Measurements from ENCODE around the gene KDM6B.

The KDM6B gene

DNA sequence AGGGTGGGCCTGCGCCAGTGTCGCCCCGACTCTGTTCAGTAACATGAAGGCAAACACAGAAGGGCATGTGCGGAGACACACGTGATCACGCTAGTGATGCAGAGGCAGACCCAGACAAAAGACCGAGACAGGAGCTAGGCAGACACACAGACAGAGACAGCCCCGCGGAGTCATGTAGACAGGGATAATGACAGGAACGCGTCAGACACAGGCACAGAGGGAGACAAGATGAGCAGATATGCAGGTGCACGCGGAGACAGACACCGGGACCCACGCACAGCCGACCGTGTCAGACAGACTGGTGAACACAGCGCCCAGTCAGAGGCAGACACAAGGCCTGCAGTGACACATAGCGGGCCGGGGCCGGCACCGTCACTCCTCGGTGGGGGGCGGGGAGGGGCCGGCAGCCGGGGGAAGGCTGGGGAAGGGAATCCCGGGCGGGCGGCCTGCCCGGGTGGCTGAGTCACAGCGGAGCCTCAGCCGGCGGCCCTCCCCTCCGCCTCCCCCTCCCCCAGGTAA is 7.4 kb downstream of the KDM6B start (continued):
- TF ChIP-seq, protein P1, sequence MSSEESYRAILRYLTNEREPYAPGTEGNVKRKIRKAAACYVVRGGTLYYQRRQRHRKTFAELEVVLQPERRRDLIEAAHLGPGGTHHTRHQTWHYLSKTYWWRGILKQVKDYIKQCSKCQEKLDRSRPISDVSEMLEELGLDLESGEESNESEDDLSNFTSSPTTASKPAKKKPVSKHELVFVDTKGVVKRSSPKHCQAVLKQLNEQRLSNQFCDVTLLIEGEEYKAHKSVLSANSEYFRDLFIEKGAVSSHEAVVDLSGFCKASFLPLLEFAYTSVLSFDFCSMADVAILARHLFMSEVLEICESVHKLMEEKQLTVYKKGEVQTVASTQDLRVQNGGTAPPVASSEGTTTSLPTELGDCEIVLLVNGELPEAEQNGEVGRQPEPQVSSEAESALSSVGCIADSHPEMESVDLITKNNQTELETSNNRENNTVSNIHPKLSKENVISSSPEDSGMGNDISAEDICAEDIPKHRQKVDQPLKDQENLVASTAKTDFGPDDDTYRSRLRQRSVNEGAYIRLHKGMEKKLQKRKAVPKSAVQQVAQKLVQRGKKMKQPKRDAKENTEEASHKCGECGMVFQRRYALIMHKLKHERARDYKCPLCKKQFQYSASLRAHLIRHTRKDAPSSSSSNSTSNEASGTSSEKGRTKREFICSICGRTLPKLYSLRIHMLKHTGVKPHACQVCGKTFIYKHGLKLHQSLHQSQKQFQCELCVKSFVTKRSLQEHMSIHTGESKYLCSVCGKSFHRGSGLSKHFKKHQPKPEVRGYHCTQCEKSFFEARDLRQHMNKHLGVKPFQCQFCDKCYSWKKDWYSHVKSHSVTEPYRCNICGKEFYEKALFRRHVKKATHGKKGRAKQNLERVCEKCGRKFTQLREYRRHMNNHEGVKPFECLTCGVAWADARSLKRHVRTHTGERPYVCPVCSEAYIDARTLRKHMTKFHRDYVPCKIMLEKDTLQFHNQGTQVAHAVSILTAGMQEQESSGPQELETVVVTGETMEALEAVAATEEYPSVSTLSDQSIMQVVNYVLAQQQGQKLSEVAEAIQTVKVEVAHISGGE (tag by site-specific recombination; conservative IDR thresholded peaks at IDR 0.05; ENCODE audit: low read depth): peak; percentile 67
- TF ChIP-seq ZNF629 (tag by site-specific recombination; IDR thresholded peaks at IDR 0.05) (peak; percentile 77), HOXC10 (CRISPR knock-in tag; IDR thresholded peaks at IDR 0.05) (no peak), ZBTB17 (tag by site-specific recombination; IDR thresholded peaks at IDR 0.05) (peak; percentile 95), ZNF214 (tag by site-specific recombination; IDR thresholded peaks at IDR 0.05; ENCODE audit: borderline replicate concordance) (no peak), HOXA7 (CRISPR knock-in tag; IDR thresholded peaks at IDR 0.05; ENCODE audit: borderline replicate concordance) (no peak), KLF16 (tag by site-specific recombination; IDR thresholded peaks at IDR 0.05) (peak; percentile 63), KLF8 (tag by site-specific recombination; IDR thresholded peaks at IDR 0.05) (peak; percentile 44; the same call in 1 of the 2 replicates), REPIN1 (tag by site-specific recombination; IDR thresholded peaks at IDR 0.05; ENCODE audit: low read depth) (no peak), GLI2 (tag by site-specific recombination; IDR thresholded peaks at IDR 0.05; ENCODE audit: borderline replicate concordance, low read depth) (no peak), KLF9 (tag by site-specific recombination; IDR thresholded peaks at IDR 0.05; ENCODE audit: low read depth) (peak; percentile 13), ZNF544 (tag by site-specific recombination; IDR thresholded peaks at IDR 0.05) (no peak), ZNF747 (tag by site-specific recombination; IDR thresholded peaks at IDR 0.05) (no peak), ZSCAN30 (tag by site-specific recombination; IDR thresholded peaks at IDR 0.05) (peak; percentile 58; the same call in 1 of the 2 replicates), TRIM28 (IDR thresholded peaks at IDR 0.05; ENCODE audit: borderline replicate concordance, low read length) (peak; percentile 38; the same call in 1 of the 2 replicates), IKZF3 (tag by site-specific recombination; IDR thresholded peaks at IDR 0.05) (peak; percentile 68), ZSCAN16 (tag by site-specific recombination; IDR thresholded peaks at IDR 0.05) (no peak), ZNF785 (tag by site-specific recombination; IDR thresholded peaks at IDR 0.05) (0 out of 2 replicates have a peak, but pooled peaks have one; percentile 23), ZNF23 (tag by site-specific recombination; IDR thresholded peaks at IDR 0.05; ENCODE audit: borderline replicate concordance) (no peak), ZNF768 (tag by site-specific recombination; IDR thresholded peaks at IDR 0.05) (no peak), ZNF324 (tag by site-specific recombination; IDR thresholded peaks at IDR 0.05) (no peak)
- TF ChIP-seq, protein P2, sequence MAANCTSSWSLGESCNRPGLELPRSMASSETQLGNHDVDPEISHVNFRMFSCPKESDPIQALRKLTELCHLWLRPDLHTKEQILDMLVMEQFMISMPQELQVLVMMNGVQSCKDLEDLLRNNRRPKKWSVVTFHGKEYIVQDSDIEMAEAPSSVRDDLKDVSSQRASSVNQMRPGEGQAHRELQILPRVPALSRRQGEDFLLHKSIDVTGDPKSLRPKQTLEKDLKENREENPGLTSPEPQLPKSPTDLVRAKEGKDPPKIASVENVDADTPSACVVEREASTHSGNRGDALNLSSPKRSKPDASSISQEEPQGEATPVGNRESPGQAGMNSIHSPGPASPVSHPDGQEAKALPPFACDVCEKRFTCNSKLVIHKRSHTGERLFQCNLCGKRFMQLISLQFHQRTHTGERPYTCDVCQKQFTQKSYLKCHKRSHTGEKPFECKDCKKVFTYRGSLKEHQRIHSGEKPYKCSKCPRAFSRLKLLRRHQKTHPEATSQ (tag by site-specific recombination; IDR thresholded peaks at IDR 0.05): no peak
- TF ChIP-seq, protein P3, sequence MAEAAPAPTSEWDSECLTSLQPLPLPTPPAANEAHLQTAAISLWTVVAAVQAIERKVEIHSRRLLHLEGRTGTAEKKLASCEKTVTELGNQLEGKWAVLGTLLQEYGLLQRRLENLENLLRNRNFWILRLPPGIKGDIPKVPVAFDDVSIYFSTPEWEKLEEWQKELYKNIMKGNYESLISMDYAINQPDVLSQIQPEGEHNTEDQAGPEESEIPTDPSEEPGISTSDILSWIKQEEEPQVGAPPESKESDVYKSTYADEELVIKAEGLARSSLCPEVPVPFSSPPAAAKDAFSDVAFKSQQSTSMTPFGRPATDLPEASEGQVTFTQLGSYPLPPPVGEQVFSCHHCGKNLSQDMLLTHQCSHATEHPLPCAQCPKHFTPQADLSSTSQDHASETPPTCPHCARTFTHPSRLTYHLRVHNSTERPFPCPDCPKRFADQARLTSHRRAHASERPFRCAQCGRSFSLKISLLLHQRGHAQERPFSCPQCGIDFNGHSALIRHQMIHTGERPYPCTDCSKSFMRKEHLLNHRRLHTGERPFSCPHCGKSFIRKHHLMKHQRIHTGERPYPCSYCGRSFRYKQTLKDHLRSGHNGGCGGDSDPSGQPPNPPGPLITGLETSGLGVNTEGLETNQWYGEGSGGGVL (tag by site-specific recombination; IDR thresholded peaks at IDR 0.05): peak; percentile 92
- TF ChIP-seq, protein P4, sequence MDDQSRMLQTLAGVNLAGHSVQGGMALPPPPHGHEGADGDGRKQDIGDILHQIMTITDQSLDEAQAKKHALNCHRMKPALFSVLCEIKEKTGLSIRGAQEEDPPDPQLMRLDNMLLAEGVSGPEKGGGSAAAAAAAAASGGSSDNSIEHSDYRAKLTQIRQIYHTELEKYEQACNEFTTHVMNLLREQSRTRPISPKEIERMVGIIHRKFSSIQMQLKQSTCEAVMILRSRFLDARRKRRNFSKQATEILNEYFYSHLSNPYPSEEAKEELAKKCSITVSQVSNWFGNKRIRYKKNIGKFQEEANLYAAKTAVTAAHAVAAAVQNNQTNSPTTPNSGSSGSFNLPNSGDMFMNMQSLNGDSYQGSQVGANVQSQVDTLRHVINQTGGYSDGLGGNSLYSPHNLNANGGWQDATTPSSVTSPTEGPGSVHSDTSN (CRISPR knock-in tag; IDR thresholded peaks at IDR 0.05): no peak
- TF ChIP-seq, protein P5, sequence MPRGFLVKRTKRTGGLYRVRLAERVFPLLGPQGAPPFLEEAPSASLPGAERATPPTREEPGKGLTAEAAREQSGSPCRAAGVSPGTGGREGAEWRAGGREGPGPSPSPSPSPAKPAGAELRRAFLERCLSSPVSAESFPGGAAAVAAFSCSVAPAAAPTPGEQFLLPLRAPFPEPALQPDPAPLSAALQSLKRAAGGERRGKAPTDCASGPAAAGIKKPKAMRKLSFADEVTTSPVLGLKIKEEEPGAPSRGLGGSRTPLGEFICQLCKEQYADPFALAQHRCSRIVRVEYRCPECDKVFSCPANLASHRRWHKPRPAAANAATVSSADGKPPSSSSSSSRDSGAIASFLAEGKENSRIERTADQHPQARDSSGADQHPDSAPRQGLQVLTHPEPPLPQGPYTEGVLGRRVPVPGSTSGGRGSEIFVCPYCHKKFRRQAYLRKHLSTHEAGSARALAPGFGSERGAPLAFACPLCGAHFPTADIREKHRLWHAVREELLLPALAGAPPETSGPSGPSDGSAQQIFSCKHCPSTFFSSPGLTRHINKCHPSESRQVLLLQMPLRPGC (tag by site-specific recombination; IDR thresholded peaks at IDR 0.05): 0 out of 2 replicates have a peak, but pooled peaks have one; percentile 5
- TF ChIP-seq, protein P6, sequence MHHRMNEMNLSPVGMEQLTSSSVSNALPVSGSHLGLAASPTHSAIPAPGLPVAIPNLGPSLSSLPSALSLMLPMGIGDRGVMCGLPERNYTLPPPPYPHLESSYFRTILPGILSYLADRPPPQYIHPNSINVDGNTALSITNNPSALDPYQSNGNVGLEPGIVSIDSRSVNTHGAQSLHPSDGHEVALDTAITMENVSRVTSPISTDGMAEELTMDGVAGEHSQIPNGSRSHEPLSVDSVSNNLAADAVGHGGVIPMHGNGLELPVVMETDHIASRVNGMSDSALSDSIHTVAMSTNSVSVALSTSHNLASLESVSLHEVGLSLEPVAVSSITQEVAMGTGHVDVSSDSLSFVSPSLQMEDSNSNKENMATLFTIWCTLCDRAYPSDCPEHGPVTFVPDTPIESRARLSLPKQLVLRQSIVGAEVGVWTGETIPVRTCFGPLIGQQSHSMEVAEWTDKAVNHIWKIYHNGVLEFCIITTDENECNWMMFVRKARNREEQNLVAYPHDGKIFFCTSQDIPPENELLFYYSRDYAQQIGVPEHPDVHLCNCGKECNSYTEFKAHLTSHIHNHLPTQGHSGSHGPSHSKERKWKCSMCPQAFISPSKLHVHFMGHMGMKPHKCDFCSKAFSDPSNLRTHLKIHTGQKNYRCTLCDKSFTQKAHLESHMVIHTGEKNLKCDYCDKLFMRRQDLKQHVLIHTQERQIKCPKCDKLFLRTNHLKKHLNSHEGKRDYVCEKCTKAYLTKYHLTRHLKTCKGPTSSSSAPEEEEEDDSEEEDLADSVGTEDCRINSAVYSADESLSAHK (tag by site-specific recombination; IDR thresholded peaks at IDR 0.05): no peak
- TF ChIP-seq, protein P7, sequence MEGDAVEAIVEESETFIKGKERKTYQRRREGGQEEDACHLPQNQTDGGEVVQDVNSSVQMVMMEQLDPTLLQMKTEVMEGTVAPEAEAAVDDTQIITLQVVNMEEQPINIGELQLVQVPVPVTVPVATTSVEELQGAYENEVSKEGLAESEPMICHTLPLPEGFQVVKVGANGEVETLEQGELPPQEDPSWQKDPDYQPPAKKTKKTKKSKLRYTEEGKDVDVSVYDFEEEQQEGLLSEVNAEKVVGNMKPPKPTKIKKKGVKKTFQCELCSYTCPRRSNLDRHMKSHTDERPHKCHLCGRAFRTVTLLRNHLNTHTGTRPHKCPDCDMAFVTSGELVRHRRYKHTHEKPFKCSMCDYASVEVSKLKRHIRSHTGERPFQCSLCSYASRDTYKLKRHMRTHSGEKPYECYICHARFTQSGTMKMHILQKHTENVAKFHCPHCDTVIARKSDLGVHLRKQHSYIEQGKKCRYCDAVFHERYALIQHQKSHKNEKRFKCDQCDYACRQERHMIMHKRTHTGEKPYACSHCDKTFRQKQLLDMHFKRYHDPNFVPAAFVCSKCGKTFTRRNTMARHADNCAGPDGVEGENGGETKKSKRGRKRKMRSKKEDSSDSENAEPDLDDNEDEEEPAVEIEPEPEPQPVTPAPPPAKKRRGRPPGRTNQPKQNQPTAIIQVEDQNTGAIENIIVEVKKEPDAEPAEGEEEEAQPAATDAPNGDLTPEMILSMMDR (tag by site-specific recombination; IDR thresholded peaks at IDR 0.05): peak; percentile 78
